Sigmoid colon (tissue), 4 donors: Measurements from ENCODE around the gene AMHR2.

Experiments used
- CTCF ChIP-seq, 4 experiments: fragments of 450-650 bp in 3 of 4; fragments of 200-600 bp in 1 of 4; IDR thresholded peaks; one replicate each; pipeline ENCODE4 v1.5.1; 2016 to 2019; ENCODE audit warnings: antibody characterized with exemption in 4 of 4, mild to moderate bottlenecking in 3 of 4, moderate library complexity in 2 of 4
- POLR2A ChIP-seq, 2 donors: fragments of 450-650 bp; IDR thresholded peaks; one replicate each; pipeline ENCODE4 v1.6.1; 2016; ENCODE audit warnings: antibody characterized with exemption in 2 of 2, mild to moderate bottlenecking in 2 of 2, moderate library complexity in 2 of 2
- POLR2AphosphoS5 ChIP-seq, 4 donors: sonication (generic); formaldehyde crosslinking; IDR thresholded peaks; one replicate each; pipeline ENCODE4 v1.6.1; 2017; ENCODE audit warnings: antibody characterized with exemption in 4 of 4

- no peak for TF ChIP-seq CTCF (IDR thresholded peaks at IDR 0.05)
- no peak for TF ChIP-seq POLR2AphosphoS5 (IDR thresholded peaks at IDR 0.05)
- TF ChIP-seq POLR2A (IDR thresholded peaks at IDR 0.05), result no peak
Measured at GRCh38 chr12:53465679-53466078, 42.0 kb downstream of the AMHR2 start.
